T-helper 22 cell (primary cell): ENCODE data around the gene CD84.
"Not testable (repeated sequence)": the region's sequence is repeated elsewhere in the genome, so short reads cannot be mapped to it uniquely, and the experiment has no call there.

ENCODE experiments used
- DNase-seq: peaks from one replicate; pipeline ENCODE4 v3.0.0-alpha.2; 2020; ENCODE audit warnings: low read depth

The CD84 gene

DNA sequence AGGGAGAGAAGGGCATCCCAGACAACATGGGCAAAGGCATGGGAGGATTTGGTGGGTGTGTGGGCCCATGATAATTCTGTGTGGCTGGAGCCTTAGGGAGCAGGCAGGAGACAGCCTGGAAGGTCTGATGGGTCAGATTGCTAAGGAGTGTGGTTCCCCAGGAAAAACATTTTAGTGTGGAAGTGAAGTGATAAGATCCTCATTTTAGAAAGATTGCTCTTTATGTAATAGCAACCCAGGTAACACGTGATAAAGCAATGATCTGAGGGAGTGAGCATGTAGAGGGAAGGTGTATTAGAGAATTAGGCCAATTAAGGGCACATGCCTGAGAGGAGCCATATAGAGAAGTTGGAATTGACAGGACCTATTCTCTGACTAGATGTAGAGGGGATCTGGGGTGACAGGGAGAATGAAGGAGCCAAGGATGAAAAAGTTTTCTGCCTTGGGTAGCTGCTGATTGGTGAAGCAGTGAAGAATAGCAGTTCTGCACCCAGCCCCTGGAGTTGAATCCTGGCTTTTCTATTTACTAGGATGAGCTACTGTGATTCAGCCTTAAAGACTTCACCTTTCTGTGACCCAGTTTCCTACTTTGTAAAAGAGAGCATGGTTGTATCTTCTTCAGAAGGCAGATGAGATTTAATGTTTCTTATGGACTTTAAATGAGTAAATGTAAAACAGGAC, 37.5 kb downstream of the CD84 start:
- DNase-seq = no peak

DNA sequence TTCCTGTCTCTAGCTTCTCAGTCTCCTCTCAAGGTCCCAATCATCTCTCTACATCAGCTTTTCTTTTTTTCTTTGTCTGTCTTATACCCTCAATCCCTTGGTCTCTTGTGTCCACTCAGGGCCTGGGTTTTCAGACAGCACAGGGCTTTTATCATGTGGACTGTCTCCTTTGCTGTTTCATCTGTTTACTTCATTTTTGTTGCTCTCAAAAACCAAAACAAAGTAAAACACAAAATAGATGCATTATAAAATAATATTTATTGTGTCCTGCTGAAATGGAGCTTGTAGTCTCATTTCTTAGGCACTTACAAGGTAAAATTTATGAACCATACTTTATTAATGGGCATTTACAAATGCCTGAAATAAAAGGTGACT, 38.5 kb downstream of the CD84 start:
- no peak for DNase-seq

- peak; percentile 48 for DNase-seq
Measured at GRCh38 chr1:160539990-160540858, 39.1 kb downstream of the CD84 start.

DNA sequence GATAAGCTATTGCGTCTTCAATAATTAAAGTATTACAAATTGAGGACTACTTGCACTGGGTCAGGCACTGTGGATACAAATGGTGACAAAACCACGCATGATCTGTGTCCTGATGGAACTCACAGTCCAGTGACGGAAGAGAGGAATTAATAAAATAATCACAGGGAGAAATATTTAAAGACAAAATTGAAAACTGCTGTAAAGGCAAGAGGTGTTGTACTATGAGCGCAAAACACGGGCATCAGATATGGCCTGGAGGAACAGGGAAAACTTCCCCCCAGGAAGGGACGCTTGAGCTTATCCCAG, 39.7 kb downstream of the CD84 start:
- no peak for DNase-seq

DNA sequence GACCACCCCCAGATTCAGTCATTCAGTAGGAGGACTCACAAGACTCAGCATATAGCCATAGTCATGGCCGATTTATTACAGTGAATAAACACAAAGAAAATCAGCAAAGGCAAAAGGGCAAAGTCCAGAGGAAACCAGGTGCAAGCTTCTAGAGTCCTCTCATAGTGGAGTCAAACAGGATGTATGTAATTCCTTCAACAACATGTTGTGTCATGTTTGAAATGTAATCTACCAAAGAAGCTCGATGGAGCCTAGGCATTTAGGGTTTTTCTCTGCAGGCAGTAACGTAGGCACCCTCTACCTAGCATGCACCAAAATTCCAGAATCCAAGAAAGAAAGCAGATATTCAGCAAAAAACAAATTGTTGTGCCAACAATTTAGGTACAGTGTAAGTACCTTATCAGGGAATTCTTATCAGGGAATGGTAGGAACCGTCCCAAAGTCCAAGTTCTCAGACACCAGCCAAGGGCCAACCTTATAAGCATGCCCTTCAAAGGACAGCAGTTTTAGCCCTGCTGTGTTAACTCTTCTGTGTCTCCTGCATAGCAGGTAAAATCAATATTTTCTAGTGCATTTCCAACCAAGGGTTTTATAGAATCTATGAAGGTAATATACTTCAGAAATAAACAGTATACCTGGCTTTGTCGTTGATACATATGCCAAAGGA, 40.2 kb downstream of the CD84 start:
- no peak for DNase-seq

- DNase-seq = no peak
Measured at GRCh38 chr1:160537714-160538665, 41.3 kb downstream of the CD84 start.

DNA sequence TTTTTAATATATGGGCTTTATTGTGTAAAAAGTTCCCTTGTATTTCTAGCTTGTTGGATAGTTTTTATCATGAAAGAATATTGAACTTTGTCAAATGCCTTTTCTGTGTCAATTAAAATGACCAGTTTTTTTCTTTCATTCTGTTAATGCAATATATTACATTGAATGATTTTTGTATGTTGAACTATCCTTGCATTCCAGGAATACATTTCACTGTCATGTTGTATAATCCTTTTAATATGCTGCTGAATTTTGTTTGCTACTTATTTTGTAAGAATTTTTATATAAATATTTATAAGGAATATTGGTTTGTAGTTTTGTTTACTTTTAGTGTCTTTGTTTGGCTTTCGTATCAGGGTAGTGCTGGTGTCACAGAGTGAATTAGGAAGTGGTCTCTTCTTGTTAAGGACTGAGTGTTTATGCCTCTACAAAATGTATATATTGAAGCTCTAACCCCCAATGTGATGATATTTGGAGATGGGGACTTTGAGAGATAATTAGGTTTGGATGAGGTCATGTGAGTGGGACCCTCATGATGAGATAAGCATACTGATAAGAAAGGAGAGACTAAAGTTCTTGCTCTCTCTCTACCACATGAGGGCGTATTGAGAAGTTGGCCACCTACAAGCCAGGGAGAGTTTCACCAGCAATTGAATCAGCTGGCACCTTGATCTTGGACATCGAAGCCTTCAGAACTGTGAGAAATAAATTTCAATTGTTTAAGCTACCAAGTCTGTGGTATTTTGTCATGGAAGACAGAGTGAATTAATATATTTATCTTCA, 44.3 kb downstream of the CD84 start:
- DNase-seq = no peak

- DNase-seq = not testable (repeated sequence)
Measured at GRCh38 chr1:160532557-160532813, 46.8 kb downstream of the CD84 start.

- not testable (repeated sequence) for DNase-seq
Measured at GRCh38 chr1:160531809-160532556, 47.3 kb downstream of the CD84 start.

- not testable (repeated sequence) for DNase-seq
Measured at GRCh38 chr1:160529401-160529952, 49.8 kb downstream of the CD84 start.

DNA sequence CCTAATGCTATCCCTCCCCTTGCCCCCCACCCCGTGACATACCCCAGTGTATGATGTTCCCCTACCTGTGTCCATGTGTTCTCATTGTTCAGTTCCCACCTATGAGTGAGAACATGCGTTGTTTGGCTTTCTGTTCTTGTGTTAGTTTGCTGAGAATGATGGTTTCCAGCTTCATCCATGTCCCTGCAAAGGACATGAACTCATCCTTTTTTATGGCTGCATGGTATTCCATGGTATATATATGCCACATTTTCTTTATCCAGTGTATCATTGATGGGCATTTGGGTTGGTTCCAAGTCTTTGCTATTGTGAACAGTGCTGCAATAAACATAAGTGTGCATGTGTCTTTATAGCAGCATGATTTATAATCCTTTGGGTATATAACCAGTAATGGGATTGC, 55.5 kb downstream of the CD84 start:
- DNase-seq = not testable (repeated sequence)

GRCh38 chr1:160522622-160523345, 56.5 kb downstream of the CD84 start, which contains the start of gene SLAMF6:
Gene SLAMF6 (minus strand): TSS chr1:160523255. CDS start chr1:160523192, 63 bp downstream.
- no peak for DNase-seq

DNA sequence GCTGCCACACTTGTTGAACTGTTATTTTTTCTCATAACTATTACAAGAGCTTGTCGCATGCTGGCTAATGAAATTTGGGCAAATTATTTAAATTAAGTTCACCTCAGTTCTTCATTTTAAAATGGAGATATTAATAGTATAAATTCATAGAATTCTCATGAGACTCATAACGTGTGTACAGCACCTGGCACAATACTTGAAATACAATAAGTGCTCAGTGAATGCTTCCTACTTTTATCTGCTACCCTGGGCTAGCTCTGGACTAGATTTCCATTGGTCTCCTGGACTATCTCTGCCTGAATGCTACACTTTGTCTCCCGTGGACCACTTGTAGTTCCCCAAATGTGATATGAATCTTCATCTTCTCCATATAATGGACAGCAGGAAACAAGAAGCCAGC, 57.2 kb downstream of the CD84 start:
- no peak for DNase-seq

GRCh38 chr1:160521554-160521953, 57.7 kb downstream of the CD84 start:
- DNase-seq = no peak

GRCh38 chr1:160520999-160521398, 58.3 kb downstream of the CD84 start:
- no peak for DNase-seq

DNA sequence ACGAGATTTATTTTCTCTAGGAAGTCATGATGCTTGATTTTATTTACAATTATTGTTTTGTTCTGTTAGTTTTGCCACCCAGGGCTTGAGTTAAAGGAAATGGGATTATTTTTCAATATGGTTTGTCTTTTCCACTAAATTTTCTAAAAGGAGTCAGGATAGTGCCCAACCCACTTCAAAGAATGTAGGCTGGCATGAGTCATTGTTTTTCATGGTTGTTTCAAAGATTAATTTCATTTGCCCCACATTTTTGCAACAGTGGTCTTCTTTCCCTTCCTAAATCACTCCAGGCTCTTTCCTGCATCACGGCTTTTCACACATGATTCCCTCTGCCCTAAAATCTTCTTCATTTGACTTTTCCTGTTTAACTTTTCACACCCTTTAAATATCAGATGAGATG, 58.7 kb downstream of the CD84 start:
- no peak for DNase-seq

GRCh38 chr1:160519642-160520435, 59.5 kb downstream of the CD84 start:
- DNase-seq = no peak

DNA sequence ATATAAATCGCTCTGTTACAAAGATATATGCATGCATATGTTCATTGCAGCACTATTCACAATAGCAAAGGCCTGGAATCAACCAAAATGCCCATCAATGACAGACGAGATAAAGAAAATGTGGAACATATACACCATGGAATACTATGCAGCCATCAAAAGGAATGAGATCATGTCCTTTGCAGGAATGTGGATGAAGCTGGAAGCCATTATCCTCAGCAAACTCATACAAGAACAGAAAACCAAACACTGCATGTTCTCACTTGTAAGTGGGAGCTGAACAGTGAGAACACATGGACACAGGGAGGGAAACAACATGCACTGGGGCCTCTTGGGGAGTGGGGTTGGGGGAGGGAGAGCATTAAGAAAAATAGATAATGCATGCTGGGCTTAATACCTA, 61.8 kb downstream of the CD84 start:
- DNase-seq = not testable (repeated sequence)

DNA sequence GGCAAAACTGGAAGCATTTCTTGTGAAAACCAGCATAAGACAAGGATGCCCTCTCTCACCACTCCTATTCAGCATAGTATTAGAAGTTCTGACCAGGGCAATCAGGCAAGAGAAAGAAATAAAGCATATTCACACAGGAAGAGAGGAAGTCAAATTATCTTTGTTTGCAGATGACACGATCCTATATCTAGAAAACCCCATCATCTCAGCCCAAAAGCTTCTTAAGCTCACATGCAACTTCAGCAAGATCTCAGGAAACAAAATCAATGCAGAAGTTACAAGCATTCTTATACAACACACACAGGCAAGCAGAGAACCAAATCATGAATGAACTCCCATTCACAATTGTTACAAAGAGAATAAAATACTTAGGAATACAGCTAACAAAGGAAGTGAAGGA, 63.4 kb downstream of the CD84 start:
- DNase-seq = not testable (repeated sequence)
